SIG-M5 treated with dmso at 0.1 percent for 504 hours (cell line): ENCODE measurements around the gene MBD1.
"Not testable (repeated sequence)": the region's sequence is repeated elsewhere in the genome, so short reads cannot be mapped to it uniquely, and the experiment has no call there.

Experiments
- DNase-seq: peaks from one replicate; lab custom pipeline; 2025; ENCODE audit not compliant: unreplicated experiment; lab: John Stamatoyannopoulos, UW

Gene MBD1

DNA sequence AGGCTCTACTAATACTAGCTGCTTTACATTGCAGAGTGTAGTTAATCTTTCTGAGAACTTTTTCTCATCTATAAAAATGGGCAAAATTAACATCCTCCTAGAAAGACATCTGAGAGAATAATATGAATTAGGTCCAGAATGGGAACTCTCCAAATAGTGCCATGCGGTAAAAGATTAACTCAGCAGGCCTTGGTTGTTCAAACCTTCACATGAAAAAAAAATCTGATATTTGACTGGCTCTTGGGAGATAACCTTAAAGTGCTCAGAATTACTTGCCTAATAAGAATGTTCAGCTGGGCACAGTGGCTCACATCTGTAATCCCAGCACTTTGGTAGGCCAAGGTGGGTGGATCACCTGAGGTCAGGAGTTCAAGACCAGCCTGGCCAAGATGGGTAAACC, 11.7 kb upstream of the MBD1 start:
- no peak for DNase-seq

DNA sequence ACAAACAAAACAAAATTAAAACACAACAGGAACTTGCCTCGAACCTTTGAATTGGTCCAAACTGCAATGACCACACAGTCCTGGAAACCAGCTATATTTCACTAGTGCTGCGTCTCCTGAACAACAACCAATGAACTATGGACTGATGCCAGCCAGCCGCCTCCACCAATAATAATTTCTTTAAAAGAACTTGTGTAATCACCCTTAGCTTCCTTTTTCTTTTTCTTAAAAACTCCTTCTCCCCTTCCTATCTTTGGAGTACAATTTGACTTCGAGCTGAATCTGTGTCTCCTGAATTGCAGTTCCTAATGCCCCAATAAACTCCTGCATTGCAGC, 7.8 kb upstream of the MBD1 start:
- DNase-seq, result peak; percentile 15

DNA sequence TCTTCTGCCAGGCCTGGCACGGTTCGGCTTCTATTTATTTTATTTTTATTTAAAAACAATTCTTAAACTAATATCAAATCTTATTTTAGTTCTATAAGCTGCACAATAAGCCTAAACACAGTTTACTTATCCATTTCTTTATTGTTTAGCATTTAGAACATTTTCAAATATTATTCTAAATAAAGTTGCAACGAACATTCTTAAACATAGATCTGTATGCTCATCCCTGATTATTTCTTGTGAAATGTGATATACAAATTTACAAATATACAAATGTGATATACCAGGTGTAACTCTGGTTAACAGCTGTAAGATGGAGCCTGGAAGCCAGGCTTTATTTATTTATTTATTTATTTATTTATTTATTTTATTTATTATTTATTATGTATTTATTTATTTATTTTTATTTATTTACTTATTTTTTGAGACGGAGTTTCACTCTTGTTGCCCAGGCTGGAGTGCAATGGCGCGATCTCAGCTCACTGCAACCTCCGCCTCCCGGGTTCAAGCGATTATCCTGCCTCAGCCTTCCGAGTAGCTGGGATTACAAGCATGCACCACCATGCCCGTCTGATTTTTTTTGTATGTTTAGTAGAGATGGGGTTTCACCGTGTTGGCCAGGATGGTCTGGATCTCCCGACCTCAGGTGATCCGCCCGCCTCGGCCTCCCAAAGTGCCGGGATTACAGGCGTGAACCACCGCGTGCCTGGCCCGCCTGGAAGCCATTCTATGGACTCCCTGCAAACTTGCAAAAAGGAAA, 7.2 kb upstream of the MBD1 start:
- not testable (repeated sequence) for DNase-seq

DNA sequence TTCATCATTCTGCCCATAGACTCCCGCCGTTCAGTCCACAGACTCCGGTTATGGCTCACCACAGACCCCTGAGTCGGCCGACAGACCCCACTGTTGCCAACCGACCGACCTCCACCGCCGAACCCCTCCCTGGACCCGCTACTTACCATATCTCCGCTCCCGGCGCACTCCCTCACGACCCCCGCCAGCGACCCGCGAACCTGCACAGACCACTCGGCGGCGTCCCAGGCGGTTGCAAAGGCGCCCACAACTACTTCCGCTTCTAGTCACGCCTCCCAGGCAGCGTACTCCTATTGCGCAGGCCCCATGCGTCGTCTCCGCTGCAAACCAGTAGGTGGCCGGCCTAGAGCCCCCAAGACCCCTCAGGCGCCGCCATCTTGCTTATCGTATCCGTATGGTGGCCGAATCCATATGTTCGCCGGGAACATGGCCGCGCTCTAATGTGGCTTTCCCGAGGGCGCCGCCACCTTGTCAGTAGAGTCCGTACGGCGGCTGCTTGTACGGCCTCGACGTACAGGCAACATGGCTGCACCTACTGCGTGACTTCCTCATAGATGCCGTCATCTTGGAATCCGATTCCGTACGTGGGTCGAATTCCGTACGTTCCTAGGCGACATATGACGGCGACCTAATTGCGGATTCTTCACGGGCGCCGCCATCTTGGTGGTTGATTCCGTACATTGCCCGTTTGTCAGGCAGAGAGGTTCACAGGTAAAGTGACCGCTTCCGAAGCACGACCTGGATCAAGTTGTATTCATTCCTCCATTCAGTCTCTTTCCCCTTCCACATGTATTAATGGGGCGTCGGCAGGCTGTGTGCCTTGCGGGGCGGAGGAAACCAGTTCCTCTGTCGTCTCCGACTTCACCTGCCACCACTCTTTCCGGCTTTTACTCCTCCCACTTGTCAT, 6.4 kb upstream of the MBD1 start, which contains the start of gene CXXC1:
TSS of gene CXXC1 (minus strand) at position 252 of the 907 bp plus-strand sequence. CDS start at position 149, 103 bp downstream.
- DNase-seq, result peak; percentile 98

DNA sequence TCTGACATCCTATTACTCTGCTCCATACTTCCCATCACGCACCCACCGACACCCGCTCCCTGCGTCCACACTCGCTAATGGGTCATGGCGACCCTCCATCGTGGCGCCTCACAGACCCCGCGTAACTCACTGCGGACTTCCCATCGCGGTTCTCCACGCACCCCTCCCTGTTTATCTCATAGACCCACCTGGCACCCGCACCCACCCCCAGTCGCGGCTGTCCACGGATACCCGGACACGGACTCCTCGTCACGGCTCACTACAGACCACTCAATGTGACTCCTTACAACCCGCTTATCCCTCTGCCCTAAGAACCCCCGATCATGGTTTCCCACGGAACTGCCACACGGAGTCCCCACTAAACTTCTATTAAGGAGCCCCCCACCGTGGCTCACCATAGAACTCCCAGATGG, 5.7 kb upstream of the MBD1 start:
- no peak for DNase-seq

DNA sequence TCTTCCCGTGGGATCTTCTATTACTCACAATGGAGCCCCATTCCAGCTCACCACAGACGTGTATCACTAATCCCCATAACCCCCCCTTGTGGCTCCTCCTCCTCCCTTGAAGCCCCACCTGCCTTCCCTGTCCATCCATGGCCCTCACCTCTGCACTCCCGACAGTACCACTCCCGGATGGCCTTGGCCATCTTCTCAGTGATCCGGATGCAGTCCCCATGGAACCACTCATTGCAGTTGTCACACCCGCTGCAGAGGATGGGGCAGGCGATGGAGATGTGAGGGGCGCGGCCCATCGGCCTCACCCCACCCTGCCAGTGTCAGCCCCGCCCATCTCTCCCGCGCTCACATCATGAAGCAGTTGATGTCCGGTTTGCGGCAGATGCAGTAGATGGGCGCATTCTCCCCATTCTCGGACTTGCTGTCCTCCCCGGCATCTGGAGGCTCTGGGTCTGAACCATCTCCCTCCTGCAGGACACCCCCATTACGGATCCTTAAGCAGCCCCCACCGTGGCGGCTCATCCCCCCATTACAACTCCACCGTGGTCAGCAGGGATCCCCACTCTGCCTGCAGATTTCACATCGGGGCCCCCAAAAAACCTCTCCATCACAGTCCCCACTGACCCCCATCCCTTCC, 5.2 kb upstream of the MBD1 start:
- peak; percentile 19 for DNase-seq

DNA sequence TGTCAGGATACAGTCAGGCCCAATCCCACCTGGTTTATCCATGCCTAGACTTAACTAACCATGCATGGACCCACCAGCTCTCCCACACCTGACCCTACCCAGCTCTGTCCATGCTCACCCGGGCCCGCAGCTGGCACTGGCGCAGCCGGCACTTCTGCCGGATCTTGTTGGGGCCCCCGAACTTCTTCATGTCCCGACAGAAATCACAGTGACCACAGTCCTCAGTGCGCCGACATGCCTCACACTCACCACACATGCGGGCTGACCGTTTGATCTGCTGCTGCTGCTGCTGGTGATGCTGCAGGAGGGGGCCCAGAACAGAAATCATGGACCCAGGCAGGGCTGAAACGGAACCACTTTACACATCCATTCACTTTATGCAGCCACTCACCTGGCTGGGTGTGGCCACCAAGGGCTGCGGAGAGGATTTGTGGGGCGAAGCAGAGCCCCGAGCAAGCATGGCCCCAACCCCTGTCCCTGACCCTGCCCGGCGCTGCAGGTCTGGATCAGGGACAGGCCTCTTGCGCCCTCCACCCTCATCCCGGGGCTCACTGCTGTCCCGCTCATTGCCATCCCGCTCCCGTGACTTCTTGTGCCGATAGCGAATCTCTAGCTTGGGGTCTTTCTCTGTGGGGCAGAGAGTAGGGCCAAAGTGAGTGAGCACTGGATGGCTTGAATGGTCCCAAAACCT, 4.5 kb upstream of the MBD1 start:
- DNase-seq, result no peak

DNA sequence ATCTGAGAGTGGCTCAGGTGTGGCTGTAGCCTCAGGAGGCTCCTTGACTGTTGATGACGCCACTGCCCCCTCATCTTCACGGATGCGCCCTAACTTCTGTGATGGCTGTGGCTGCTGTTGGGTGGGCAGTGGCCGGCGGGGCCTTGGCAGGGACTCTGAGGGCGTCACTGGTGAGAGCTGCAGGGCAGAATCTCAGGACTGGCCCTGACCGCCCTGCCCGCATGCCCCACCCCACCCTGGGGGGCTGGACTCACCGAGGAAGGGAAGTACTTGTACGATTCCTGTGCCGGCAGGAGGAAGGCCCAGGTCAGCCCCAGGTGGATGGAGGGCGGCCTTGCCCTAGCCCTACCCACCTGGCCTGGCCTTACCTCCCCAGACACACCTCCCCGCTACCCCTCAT, 3.7 kb upstream of the MBD1 start:
- DNase-seq, result no peak

DNA sequence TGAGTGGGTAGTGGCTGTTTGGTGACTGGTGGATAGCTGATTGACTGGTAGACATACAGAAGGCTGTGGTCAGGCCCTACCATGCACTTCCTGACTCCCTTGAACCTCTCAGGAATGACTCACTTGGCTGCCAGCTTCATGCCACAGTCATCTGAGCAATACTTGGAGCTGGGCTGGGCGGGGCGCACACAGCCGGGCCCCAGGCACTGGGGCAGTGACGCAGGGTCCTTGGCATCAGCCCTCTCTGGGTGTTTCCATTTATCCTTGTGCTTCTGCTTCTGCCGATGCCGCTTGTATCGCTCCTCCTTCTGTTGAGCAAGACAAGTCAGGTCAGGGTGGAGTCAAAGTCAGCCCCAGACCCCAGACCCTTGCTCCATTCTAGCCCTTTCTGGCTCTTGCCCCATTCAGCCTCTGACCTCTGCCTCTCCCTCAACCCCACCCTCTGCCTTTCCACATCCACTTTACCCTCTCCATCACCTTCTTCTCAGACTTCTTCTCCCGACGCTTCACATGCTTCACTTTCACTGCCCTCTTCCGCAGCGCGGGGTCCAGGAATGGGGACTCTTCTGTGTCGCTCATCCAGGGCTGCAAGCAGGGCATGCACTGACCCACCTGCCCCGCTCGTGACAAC, 3.0 kb upstream of the MBD1 start:
- no peak for DNase-seq

DNA sequence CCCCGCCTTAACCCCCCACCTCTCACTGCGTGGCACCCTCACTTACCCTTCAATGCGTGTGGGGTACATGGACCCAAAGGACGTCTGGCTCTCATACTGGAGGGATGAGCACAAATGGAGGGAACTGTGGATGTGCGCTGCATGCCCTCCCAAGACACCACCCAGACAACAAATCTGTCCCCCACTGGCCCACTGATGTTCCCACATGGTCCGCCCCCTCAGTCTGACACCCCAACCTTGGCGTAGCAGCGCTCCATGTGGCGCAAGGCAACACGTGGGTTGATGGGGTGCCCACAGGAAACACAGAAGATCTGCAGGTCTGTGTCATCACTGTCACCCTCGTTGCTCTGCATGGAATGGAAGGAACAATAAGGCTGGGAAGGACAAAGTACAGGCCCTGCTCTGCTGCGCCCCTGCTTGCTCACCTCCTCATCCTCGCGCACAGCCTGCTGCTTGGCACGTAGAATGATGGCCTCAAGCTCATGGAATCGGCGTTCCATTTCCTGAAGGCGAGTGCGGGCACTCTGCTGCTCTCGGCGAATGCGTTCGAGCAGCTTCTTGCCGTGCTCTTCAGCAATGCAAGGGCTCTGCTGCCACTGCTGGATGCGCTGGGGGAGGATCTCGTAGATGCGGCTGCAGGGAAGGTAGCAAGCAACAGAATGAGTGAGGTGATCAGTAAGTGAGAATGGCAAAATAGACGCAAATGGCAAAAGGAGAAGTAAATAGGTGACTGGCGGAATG, 2.3 kb upstream of the MBD1 start:
- no peak for DNase-seq

DNA sequence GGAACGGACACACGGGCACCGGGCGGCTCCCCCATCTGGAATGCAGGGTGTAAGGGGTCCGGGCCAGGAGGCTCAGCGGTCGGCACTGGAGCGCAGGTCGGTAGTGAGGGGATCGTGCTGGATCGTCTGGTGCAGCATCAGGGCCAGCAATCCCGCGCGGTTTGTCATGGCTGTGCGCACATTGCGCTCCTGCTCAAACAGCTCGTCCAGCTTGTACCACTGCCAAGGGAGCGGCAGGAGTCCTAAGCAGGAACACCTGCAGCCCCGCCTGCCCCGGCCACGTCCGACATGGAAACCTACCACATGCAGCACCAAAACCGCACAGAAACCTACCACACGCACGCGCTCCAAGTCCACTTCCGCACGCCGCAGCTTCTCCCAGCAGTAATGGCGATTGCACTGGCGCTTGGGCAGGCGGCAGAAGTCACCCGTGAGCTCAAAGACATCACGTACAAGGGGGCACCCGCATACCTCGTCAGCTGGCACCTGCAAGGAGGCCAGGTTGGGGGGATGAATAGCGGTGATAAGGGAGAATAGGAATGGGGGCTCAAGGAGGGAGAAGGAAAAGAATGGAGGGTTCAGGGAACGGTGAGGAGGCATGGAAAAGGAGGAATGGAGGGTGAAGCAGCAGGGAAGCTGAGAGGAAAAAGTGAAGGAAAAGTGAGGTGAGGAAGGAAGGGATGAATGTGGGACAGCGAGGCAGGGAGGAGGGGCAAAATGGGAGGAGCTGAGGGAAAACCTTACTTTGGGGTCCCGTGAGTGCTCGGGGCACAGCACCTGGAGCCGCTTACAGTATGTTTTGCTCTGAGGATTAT, 1.4 kb upstream of the MBD1 start:
- no peak for DNase-seq

DNA sequence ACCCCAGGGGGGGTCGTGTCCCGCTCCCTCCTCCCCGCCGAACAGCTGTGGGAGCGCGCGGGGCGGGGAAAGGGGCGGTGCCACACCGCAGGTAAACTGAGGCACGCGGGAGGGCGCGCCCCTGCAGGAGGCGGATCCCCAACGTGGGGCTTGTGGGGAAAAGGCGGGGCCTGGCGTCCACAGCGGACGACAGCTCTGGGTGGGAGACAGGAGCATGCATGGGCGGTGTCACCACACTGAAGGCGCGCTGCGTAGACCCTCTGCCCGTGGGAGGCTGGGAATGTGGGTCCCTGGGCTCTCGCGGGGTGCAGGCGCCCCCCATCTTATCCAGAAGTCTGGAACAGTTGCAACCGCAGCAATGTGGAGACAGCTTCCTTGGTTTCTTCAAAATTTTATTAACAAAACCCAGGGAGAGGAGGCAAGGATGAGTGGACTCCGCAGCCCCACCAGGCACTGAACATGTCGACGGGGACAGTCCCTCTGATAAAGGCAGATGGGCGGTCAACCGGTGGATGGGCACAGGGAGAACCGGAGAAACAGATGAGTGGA, 723 bp upstream of the MBD1 start:
- DNase-seq, result no peak

DNA sequence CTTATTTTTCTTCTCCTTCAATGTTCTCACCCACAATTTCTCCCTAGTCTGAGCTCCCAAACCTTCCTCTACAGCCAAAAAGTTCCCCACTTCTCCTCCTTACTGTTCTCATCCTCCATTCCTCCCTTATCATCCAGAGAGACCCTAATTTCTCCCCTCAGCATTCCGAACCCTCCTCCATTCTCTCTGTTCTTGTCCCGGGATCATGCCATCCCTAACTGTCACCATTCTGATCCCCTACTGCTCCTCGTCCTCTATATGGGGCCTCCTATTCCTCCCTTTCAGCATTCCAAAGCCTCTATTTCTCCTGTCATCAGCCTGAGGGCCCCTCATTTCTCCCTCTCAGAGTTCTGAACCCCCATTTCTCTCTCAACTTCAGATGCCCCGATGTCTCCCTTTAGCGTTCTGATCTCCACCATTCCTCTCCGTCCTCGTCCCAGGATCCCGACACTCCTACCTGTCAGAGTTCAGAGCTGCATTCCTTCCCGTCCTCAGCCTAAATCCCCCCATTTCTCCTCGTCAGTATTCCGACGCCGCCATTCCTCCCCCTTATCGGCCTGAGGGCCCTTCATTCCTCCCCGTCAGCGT, 522 bp downstream of the MBD1 start:
- DNase-seq, result no peak

DNA sequence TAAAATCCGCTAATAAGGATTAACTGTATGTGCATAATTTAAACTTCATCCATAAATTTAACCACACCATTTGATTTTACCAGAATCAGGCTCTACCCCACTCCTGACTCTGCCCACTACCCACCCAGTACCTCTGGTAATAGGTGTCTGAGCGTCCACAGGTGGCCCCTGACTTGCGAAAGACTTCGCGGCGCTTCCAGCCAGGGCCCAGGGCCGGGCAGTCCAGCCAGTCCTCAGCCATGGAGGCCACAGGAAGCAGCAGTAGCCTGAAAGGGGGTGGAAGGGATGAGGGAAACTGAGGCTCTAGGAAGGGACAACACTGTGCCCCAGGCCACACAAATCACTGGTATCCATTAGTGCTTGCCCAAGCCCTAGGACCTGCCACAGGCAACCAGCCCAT, 1.6 kb downstream of the MBD1 start:
- DNase-seq, result no peak

DNA sequence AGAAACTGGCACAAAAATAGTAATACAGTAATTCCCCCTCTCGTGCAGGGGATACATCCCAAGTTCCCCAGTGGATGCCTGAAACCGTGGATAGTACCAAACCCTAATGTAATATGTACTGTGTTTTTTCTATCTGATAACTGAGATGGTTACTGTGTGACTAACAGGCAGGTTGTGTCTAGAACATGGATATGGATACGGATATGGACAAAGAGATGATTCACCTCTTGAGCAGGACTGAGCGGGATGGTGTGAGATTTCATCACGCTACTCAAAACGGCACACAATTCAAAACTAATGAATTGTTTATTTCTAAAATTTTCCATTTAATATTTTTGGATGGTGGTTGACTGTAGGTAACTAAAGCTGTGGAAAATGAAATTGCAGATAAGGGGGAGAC, 3.4 kb downstream of the MBD1 start:
- DNase-seq, result no peak

DNA sequence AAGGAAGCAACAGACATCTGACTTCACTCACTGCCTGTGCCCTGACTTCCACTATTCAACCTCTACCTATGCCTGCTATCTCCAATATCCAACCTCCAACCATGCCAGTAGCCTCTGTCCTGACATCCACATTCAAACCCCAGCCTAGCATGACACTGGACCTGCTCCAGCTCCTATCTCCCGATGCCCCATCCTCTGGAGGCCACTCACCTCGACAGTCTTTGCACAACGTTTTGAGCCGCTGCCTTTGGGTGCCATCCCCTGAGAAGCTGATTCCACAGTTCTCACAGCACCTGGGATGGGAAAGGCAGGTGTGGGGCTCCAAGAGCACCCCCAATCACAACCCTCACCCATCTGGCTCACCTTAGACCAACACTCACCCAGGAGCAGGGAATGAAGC, 4.9 kb downstream of the MBD1 start:
- no peak for DNase-seq

DNA sequence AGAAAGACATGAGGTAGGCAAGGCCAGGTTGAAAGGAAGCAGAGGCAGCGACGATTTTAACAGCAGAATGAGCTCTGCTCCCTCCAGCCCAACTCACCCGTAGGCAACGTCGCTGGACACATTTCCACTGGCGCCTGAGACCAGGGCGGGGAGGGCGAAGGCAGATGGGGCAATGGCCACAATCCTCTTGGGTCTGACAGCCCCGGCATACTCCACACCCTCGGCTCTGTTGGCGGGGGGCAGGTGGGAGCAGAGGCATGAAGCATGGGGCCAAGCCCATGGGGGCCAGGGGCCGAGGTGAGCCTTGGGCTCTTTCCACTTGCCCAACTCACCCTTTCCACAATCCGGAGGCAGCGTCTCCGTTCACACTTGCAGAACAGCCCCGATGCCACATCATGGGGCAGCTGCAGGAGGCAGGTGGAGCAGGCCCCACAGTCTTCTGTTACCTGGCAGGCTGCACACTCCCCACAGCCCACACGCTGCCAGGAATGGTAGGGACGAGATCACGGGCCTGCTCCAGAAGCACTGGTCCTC, 5.8 kb downstream of the MBD1 start:
- no peak for DNase-seq

DNA sequence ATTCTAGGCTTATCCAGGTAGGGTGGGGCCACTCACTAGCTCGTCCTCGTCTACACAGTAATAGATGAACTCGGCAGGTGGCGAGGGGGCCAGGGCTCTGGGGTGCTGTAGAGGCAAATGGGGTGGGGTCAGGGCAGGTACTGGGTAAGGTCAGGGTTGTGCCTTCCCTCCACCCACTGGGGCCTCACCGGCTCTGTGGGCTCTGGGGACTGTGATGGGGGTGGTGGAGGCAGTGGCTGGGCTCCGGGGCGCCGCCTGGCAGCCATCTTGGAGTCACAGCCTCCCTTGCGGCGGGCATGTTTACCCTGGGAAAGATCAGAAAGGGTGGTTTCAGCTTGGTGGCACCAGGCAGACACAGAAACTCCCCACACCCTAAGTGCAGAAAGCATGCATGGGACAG, 6.4 kb downstream of the MBD1 start:
- DNase-seq, result no peak
